ENCODE results near the gene VSTM4. TPM values are rescaled to one million over a fixed set of nuclear protein-coding genes. Genes with fewer than 3 reads are reported as not detected.

Gene VSTM4
- total RNA-seq, 1 experiment from 2014 or later, result not detected

DNA sequence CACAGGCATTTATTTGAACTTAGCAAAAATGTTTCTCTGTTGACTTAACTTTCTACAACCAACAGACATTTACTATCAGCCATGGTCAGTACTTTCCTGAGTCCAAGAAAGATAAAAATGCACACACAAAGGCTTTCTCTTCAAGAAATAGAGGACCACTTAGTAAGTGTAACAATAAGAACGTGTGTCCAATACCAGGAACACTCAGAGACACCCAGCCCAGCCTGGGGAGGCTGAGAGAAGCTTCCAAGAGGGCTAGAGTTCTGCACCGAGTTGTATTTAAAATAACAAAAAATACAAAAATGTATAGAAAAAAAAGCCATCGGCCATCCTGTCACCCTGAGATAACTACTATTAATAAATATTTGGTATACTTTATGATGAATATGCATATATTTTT is 35.8 kb downstream of the VSTM4 start:
- Histone ChIP-seq H2AFZ (no peak overlapping the region), H3K9me2 (ENCODE audit: insufficient read depth) (no peaks in the 10 kb centered on the region), H3K4me3 (no peak overlapping the region), H3K36me3 (ENCODE audit: low read depth) (no peaks in the 10 kb centered on the region), H3K4me1 (replicated peaks; ENCODE audit: insufficient read depth) (no peaks in the 10 kb centered on the region), H3K4me2 (no peak overlapping the region), H3K27me3 (ENCODE audit: insufficient read depth, low read depth) (peaks cover 50% of the 10 kb centered on the region; the same call in 1 of the 2 replicates), H3F3A (ENCODE audit: insufficient read depth, low read depth) (no peaks in the 10 kb centered on the region), H4K20me1 (ENCODE audit: insufficient read depth) (peaks cover 2% of the 10 kb centered on the region; the same call in 1 of the 2 replicates), H3K9me3 (ENCODE audit: insufficient read depth, low read depth) (no peaks in the 10 kb centered on the region), H3K27ac (no peak overlapping the region), H3K79me2 (ENCODE audit: low read depth) (no peaks in the 10 kb centered on the region)
- POLR2A ChIA-PET (ENCODE audit: unreplicated experiment), result no interaction called here
- intact Hi-C loops (cut with micrococcal nuclease; ENCODE audit: unreplicated experiment), result no loop called here
- DNase-seq, result no peak
- TF ChIP-seq, protein P1, sequence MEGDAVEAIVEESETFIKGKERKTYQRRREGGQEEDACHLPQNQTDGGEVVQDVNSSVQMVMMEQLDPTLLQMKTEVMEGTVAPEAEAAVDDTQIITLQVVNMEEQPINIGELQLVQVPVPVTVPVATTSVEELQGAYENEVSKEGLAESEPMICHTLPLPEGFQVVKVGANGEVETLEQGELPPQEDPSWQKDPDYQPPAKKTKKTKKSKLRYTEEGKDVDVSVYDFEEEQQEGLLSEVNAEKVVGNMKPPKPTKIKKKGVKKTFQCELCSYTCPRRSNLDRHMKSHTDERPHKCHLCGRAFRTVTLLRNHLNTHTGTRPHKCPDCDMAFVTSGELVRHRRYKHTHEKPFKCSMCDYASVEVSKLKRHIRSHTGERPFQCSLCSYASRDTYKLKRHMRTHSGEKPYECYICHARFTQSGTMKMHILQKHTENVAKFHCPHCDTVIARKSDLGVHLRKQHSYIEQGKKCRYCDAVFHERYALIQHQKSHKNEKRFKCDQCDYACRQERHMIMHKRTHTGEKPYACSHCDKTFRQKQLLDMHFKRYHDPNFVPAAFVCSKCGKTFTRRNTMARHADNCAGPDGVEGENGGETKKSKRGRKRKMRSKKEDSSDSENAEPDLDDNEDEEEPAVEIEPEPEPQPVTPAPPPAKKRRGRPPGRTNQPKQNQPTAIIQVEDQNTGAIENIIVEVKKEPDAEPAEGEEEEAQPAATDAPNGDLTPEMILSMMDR (conservative IDR thresholded peaks at IDR 0.05), result no peak
- BruUV-seq (replicated peaks), result no TSS peak
- CTCF ChIA-PET, result no interaction called here

DNA sequence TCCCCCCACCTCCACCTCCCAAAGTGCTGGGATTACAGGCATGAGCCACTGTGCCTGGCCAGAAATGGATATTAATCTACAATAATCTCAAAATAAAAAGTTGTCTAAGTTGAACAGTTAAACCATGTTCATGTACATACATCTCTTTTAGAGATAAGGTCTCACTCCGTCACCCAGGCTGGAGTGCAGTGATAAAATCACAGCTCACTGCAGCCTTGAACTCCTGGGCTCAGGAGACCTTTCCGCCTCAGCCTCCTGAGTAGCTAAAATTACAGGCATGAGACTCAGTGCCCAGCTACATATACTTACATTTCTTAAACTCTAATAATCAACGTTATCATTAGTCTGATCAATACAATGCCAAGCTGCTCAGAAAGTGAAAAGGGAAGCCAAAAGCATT is 36.2 kb downstream of the VSTM4 start:
- Histone ChIP-seq H3K27ac (no peak overlapping the region), H3F3A (ENCODE audit: insufficient read depth, low read depth) (no peaks in the 10 kb centered on the region), H3K4me1 (replicated peaks; ENCODE audit: insufficient read depth) (no peaks in the 10 kb centered on the region), H3K9me2 (ENCODE audit: insufficient read depth) (no peaks in the 10 kb centered on the region), H3K4me3 (no peak overlapping the region), H3K36me3 (ENCODE audit: low read depth) (no peaks in the 10 kb centered on the region), H3K27me3 (ENCODE audit: insufficient read depth, low read depth) (peaks cover 50% of the 10 kb centered on the region; the same call in 1 of the 2 replicates), H3K4me2 (no peak overlapping the region), H4K20me1 (ENCODE audit: insufficient read depth) (peaks cover 2% of the 10 kb centered on the region; the same call in 1 of the 2 replicates), H3K79me2 (ENCODE audit: low read depth) (no peaks in the 10 kb centered on the region), H2AFZ (no peak overlapping the region), H3K9me3 (ENCODE audit: insufficient read depth, low read depth) (no peaks in the 10 kb centered on the region)
- BruUV-seq (replicated peaks), result no TSS peak
- TF ChIP-seq, protein P1 (conservative IDR thresholded peaks at IDR 0.05), result no peak
- TF ChIP-seq EZH2 (IDR thresholded peaks at IDR 0.05; ENCODE audit: low read depth), result no peak
- POLR2A ChIA-PET (ENCODE audit: unreplicated experiment), result no interaction called here
- CTCF ChIA-PET, result no interaction called here
- no peak for DNase-seq
- intact Hi-C loops (cut with micrococcal nuclease; ENCODE audit: unreplicated experiment), result no loop called here

DNA sequence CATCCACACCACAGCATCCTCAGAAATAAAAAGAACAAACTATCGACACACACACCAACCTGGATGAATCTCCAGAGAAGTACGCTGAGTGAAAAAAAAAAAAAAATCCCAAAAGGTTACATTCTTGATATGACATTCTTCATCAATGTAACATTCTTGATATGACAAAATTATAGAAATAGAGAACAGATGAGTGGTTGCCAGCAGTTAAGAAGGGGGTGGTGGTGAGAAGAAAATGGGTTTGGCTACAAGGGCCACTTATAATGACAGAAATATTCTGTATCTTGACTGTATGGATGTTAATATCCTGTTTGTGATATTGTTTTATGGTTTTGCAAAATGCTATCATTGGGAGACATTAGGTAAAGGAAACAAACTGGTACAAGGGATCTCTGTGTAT is 36.9 kb downstream of the VSTM4 start:
- Histone ChIP-seq H2AFZ (no peak overlapping the region), H4K20me1 (ENCODE audit: insufficient read depth) (peaks cover 1% of the 10 kb centered on the region; the same call in 1 of the 2 replicates), H3K27ac (no peak overlapping the region), H3K79me2 (ENCODE audit: low read depth) (no peaks in the 10 kb centered on the region), H3K36me3 (ENCODE audit: low read depth) (no peaks in the 10 kb centered on the region), H3K4me2 (no peak overlapping the region), H3K4me1 (replicated peaks; ENCODE audit: insufficient read depth) (no peaks in the 10 kb centered on the region), H3F3A (ENCODE audit: insufficient read depth, low read depth) (no peaks in the 10 kb centered on the region), H3K9me2 (ENCODE audit: insufficient read depth) (no peaks in the 10 kb centered on the region), H3K4me3 (no peak overlapping the region), H3K9me3 (ENCODE audit: insufficient read depth, low read depth) (no peaks in the 10 kb centered on the region), H3K27me3 (ENCODE audit: insufficient read depth, low read depth) (peaks cover 45% of the 10 kb centered on the region; the same call in 1 of the 2 replicates)
- DNase-seq, result no peak
- TF ChIP-seq, protein P1 (conservative IDR thresholded peaks at IDR 0.05), result no peak
- POLR2A ChIA-PET (ENCODE audit: unreplicated experiment), result no interaction called here
- intact Hi-C loops (cut with micrococcal nuclease; ENCODE audit: unreplicated experiment), result no loop called here
- CTCF ChIA-PET, result no interaction called here
- no TSS peak for BruUV-seq (replicated peaks)

All from PC-9 (cell line).